ENCODE results near the gene TCOF1.

DNA sequence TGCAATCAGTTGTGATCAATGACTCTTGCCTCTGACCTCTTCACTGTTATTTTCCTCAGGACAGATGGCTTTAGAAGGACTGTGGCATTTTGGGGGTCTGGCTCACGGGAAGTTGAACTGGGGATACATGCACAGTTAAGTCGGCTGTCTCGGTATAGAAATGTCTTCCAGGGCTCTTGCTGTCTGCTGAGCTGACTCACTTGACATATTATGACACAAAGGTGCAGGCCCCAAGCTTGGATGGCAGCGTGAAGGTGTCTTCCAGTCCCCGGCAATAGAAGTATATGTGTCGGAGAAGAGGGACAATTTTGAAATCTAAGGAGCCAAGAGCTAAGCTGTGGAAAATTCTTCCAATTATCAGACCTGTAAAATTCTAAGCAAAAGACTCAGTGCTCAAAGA is 45.0 kb upstream of the TCOF1 start:
- TF ChIP-seq CTCF (IDR thresholded peaks at IDR 0.05) (no peak), POLR2A (IDR thresholded peaks at IDR 0.05) (no peak)
